Measurements from ENCODE around the gene FBXO27.

Gene FBXO27

GRCh38 chr19:39009001-39009400 is 23.3 kb downstream of the FBXO27 start:
- Histone ChIP-seq H3K4me3 (replicated peaks; ENCODE audit: low read depth, low read length) (no peak overlapping the region), H3K27me3 (replicated peaks; ENCODE audit: control insufficient read depth, insufficient read depth, low read length) (no peaks in the 10 kb centered on the region), H3K36me3 (ENCODE audit: control insufficient read depth, insufficient read depth, low read length) (no peaks in the 10 kb centered on the region)
- no peak for TF ChIP-seq CTCF (IDR thresholded peaks at IDR 0.05; ENCODE audit: insufficient read depth, low read length, poor library complexity, severe bottlenecking)
- no peak for DNase-seq (ENCODE audit: extremely low read depth, insufficient read length)

GRCh38 chr19:39008137-39008536 is 24.2 kb downstream of the FBXO27 start:
- no peak for TF ChIP-seq CTCF (IDR thresholded peaks at IDR 0.05; ENCODE audit: insufficient read depth, low read length, poor library complexity, severe bottlenecking)
- no peak overlapping the region for H3K4me3 ChIP-seq (replicated peaks; ENCODE audit: low read depth, low read length)
- DNase-seq (ENCODE audit: extremely low read depth, insufficient read length), result no peak
- no peaks in the 10 kb centered on the region for H3K36me3 ChIP-seq (ENCODE audit: control insufficient read depth, insufficient read depth, low read length)
- no peaks in the 10 kb centered on the region for H3K27me3 ChIP-seq (replicated peaks; ENCODE audit: control insufficient read depth, insufficient read depth, low read length)

- no peak for TF ChIP-seq CTCF (IDR thresholded peaks at IDR 0.05; ENCODE audit: insufficient read depth, low read length, poor library complexity, severe bottlenecking)
- H3K4me3 ChIP-seq (replicated peaks; ENCODE audit: low read depth, low read length), result no peak overlapping the region
- no peaks in the 10 kb centered on the region for H3K36me3 ChIP-seq (ENCODE audit: control insufficient read depth, insufficient read depth, low read length)
- H3K27me3 ChIP-seq (replicated peaks; ENCODE audit: control insufficient read depth, insufficient read depth, low read length), result no peaks in the 10 kb centered on the region; the same call in 1 of the 2 replicates
- DNase-seq (ENCODE audit: extremely low read depth, insufficient read length), result no peak
Measured at GRCh38 chr19:39007096-39007495, 25.3 kb downstream of the FBXO27 start.

GRCh38 chr19:39004403-39004802 is 27.9 kb downstream of the FBXO27 start:
- H3K4me3 ChIP-seq (replicated peaks; ENCODE audit: low read depth, low read length), result no peak overlapping the region
- TF ChIP-seq CTCF (IDR thresholded peaks at IDR 0.05; ENCODE audit: insufficient read depth, low read length, poor library complexity, severe bottlenecking), result no peak

GRCh38 chr19:39003796-39004195 is 28.6 kb downstream of the FBXO27 start:
- no peak overlapping the region for H3K4me3 ChIP-seq (replicated peaks; ENCODE audit: low read depth, low read length)
- no peak for TF ChIP-seq CTCF (IDR thresholded peaks at IDR 0.05; ENCODE audit: insufficient read depth, low read length, poor library complexity, severe bottlenecking)
- H3K27me3 ChIP-seq (replicated peaks; ENCODE audit: control insufficient read depth, insufficient read depth, low read length), result no peaks in the 10 kb centered on the region; the same call in 1 of the 2 replicates
- no peaks in the 10 kb centered on the region for H3K36me3 ChIP-seq (ENCODE audit: control insufficient read depth, insufficient read depth, low read length)
- DNase-seq (ENCODE audit: extremely low read depth, insufficient read length), result no peak

More at GRCh38 chr19:39004403-39004802, 27.9 kb downstream of the FBXO27 start:
- DNase-seq (ENCODE audit: extremely low read depth, insufficient read length), result no peak
- H3K36me3 ChIP-seq (ENCODE audit: control insufficient read depth, insufficient read depth, low read length), result no peaks in the 10 kb centered on the region
- no peaks in the 10 kb centered on the region; the same call in 1 of the 2 replicates for H3K27me3 ChIP-seq (replicated peaks; ENCODE audit: control insufficient read depth, insufficient read depth, low read length)

- H3K36me3 ChIP-seq (ENCODE audit: control insufficient read depth, insufficient read depth, low read length), result no peaks in the 10 kb centered on the region
- no peak for TF ChIP-seq CTCF (IDR thresholded peaks at IDR 0.05; ENCODE audit: insufficient read depth, low read length, poor library complexity, severe bottlenecking)
- no peaks in the 10 kb centered on the region; the same call in 1 of the 2 replicates for H3K27me3 ChIP-seq (replicated peaks; ENCODE audit: control insufficient read depth, insufficient read depth, low read length)
- no peak overlapping the region for H3K4me3 ChIP-seq (replicated peaks; ENCODE audit: low read depth, low read length)
- DNase-seq (ENCODE audit: extremely low read depth, insufficient read length), result no peak
Measured at GRCh38 chr19:39003188-39003587, 29.2 kb downstream of the FBXO27 start.
